Stimulated activated CD8-positive, alpha-beta memory T cell treated with anti-CD3 and anti-CD28 coated beads, Interleukin-7, amount 100 ng/mL, for 24 hours (primary cell): Measurements from ENCODE around the gene PRRT4.

Experiments used
- DNase-seq: peaks from one replicate; pipeline ENCODE4 v3.0.0-alpha.2; 2020; ENCODE audit warnings: low read depth

The PRRT4 gene

DNA sequence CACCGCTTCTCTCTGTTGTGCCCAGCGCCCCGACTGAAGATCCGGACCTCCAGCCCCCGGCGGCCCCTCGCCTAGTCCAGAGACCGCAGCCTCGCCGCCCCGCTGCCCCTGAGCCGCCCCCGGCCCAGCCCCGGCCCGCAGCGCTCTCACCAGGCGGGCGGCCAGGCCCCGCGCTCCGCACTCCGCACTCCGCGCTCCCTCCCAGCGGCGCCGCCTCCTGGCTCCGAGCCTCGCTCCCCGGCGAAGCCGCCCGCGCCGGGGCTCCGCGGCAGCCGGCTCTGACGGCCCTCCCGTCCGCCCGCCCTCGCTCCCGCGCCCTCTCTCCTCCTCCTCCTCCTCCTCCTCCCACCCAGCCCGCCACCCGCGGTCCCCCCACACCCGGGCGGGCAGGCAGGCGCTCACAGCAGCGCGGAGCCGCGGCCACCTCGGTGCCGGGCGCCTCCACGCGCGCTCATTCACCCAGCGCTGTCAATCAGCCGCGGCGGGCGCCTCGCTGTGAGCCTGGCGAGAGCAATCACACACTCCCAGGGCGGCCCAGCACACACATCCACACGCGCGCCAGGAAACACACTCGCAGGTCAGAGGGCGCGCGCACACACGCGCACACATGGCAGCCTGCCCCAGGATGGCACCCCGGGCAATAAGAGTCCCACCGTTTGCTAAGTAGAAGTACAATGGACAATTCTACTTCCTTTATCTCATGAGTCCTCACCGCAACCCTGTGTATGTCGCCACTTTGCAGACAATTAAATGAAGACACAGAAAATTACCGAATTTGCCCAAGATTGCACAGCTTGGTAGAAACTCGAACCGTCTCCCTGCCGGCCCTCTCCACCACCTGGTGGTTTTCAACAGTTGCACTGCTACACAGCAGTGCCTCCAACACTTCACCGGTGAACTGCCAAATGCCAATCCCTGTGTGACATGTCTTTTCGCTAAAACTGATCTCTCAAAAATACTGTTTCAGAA lies at the start of gene PRRT4:
Gene PRRT4 (minus strand): TSS at position 280 of the 969 bp plus-strand sequence.
- no peak for DNase-seq

DNA sequence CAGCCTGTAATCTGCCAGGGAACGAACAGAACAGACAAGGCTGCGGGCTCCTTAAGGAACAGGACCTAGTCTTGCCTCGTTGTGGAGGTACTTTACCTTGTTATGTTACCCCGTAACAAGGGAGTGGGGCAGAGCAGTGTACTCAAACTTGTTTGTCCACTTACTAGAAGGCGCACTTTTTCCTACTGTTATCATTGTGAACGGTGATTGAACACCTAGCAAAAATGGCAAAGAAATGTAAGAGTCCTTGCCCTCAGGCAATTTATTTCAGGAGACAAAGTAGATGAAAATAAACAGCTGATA lies 48.9 kb upstream of the PRRT4 start:
- DNase-seq = no peak

DNA sequence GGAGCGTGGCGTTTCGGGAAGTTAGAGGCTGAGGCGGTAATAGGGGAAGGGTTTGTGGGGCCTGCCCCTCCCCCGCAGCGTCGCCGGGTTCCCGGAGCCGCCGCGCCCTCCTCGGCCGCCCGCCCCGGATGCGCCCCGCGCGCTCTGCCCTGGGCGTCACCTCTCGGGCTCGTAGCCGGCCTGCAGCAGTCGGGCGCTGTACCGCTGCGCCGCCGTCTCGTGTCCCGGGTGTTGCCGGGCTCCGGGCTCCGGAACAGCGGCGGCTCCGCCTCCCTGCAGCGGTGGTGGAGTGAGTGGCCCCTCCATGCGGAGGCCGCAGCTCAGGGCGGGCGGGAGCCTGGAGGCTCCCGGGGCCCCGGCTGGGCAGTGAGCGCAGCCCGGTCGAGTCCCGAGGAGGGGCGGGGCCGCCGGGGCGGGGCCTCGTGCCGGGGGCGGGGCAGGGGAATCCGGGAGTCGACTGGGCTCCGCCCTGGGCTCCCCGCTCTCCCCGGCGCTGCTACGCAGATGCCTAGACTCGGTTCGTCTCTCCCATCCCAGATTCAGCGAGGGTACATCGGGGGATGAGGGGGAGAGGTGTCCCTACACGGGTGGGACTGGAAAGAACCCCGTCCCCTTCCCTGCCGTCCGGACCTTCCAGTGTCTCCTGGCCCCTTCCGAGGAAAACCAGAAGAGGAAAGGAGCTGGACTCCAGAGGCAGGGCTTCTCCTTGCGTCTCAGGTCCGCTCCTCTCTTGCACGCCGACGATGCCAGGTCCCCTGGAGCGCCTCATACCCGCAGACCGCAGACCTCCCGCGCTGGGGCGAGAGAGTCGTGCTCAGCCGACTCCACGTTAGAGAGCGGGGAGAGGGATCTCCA lies 48.3 kb upstream of the PRRT4 start, which contains the start of gene IMPDH1:
Gene IMPDH1 (minus strand): TSS at position 387 of the 855 bp plus-strand sequence. CDS start 81 bp downstream, at position 306.
- peak; percentile 80 for DNase-seq

DNA sequence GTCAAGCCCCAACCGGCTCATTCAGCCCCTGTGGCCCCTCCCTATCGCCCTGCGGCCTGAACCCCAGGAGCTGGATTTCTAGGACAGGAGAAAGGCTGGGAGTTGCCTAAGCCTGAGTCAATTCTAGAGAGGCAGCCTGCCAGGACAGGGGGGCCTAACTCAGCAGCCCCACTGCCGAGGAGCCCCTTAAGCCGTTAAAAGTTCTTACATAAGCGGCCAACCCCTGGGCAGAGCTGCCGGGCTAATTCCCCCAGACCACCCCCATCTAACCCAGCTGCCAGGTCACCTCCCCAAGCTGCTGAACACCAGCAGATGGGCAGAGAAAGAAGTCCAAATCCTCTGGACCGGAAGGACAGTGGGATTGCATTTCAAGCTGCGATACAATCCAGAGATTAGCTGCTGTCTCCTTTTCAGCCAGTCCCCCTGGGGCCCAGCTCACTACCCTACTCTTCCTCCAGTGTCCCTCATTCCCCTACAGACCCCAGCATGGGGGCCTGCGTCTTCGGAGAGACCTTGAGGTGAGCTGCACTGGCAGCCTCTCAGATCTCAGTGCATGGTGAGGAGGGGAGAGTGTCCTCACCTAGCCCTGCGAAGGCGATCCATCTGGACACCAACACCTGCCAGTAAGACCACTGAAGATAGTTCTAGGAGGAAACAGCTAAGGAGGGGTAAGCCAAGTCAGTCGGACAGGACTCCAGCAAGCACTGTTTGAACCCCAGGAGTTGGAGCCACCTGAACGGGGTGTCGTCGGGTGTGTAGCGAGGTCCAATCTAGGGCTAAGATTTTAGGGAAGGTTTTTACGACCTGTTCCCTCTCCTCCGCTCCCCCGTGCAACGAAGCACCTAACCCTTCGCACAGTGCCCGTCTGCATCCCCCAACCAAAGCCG lies 47.5 kb upstream of the PRRT4 start:
- no peak for DNase-seq

DNA sequence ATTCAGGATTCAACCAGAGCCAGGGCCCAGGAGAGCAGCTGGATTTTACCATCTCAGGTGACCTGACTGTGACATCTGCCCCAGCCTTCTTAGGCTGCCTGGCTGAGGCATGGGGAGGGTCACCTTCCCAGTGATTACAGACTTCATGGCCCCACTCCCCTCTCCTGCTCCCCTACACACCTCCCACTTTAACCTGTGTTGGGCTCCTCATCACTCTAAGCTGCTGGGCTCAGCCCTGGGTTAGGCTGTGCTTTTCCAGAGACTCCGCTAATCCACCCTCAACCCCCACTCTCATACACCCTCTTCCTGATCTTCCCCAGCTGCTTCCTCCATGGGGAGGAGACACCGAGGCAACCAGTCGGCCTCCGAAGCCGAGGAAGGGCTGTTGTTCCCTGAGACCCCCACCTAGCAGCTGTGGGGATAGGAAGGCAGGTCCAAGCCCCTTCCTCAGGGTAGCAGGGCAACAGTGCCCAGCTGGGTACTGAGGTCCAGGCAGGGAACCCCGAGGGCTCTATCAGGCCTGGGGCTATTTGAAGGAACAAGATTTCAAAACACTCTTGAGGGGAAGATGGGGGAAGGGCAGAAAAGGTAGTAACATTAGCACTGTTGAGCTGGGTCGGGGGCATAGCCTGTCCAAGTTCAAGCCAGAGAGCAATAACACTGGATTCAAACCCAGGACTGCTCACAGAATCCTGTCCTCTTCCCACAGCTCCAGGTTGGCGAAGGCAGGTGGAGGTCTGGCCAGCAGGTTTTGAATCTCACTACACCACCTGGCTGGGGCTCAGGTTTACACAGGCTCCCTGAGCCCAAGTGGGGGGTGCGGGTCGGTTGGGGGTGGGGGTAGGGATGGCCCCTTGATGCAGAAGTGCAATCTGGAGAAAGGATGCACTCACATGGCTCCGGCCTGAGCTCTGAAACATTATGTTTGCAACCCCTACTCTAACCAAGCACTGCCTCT lies 46.5 kb upstream of the PRRT4 start:
- DNase-seq = no peak

DNA sequence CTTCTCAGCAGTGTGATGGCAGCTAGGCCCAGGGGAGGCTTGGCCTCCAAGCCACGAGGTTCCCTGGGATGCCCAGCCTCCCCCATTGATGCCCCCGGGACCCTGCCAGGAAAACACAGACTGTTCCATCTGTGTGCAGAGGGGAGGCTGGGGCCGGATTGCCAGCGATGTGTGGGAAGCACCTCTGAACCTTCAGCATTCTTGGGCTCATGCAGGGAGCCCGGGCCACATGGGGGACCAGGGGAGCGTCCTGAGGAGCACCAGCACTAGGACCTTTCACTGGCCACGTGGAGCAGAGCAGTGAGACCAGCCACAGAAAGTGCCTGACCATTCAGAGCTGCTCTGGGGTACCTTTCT lies 45.7 kb upstream of the PRRT4 start:
- no peak for DNase-seq

DNA sequence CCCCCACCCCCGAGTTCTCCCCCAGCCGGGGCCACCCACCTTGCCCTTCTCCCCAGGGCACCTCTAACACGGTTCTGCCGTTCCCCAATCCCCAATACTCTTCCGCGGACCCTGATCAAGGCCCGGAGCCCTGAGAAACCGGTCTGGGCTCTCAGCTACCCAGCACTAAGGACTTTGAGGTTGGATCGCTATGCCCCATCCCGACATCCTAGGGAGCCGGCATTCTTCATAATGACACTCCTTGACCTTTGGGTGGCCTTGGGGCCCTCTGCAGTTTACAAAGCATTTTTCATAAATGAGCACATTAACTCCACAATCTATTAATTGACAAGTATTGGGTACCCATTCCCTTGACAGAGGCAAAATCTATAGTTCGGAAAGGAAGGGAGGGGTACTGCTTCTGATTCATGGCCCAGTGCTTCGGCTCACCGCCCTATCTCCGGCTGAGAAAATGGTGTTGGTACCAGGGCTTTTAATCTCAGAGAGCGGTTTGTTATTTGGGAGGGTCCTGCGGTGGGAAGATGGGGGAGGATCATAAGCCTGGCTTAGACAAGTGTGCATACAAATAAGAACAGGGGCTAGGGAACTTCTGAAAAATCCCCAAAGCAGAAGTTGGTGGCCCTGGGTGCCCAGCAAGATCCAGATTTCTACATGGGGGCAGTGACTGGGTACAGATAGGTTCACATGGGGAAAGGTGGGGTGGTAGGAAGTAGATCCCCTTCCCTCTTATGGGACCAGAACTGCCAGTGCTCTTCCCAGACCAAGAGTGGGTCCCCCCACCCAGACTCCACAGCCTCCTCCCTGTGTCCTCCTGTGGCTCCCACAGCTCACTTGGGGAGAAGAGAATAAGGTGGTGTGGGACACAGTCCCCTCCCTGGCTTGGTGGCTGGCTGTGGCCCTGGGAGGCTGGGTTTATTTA lies 45.1 kb upstream of the PRRT4 start:
- no peak for DNase-seq

DNA sequence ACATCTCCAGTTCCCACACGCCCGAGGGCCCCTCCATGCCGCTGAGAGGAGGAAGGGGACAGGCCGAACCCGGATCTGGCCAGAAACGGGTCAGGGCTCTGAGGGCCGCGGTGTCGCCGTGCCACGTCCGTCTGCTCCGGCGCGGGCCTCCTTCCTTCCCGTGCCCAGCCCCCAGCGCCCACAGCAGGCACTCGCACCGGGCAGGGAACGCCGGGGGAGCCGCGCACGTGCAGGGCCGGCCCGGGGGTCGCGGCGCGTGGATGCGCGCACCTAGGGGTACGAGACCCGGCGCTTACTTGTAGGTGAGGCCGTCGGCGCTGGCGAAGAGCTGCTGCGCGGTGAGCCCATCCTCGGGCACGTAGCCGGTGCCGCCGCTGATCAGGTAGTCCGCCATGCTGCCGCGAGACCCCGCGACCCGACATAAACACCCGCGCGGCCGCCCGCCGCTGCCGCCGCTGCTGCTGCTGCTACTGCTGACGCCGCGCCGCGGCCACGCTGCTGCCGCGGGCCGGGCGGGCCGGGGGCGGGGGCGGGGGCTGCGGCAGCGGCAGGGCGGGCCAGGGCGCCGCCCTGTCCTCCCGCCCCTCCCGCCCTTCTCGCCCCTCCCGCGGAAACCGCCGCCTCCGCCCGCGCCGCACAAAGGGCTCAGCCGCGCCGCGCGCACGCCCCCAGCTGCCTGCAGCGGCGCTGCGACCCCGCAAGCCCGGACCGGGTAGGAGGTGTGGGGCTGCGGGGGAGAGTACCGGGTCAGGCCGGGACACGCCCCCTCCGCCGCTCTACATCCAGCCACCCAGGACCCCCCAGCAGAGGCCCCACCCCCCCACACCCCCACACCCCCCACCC lies 44.2 kb upstream of the PRRT4 start:
- peak; percentile 20 for DNase-seq

DNA sequence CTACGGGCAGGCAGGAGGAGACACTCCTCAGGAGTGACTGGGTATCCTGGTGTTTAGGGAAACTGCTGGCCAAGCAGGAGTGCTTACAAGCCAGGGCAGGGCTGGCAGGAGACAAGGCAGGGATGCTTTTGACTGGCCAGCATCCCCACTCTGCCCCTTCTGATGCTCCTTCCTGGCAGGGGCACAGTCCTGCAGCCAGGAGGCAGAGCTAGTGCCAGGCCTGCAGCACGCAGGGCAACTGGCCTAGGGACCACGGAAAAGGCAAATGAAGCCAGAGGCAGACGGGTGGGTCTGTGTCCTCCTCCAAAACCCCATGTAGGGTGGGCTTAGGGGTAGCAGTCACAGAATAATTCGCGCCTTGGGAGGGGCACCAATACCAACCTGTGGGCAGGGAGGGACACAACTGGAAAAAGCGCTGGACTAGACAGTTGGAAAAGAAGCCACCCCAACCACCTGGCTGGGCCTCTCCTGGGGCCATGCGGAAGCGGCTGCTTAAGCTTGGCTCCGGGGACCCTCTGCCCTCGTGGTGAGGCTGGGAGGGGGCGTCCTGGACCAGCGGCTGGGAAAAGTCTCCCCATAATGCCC lies 43.5 kb upstream of the PRRT4 start:
- DNase-seq = no peak

DNA sequence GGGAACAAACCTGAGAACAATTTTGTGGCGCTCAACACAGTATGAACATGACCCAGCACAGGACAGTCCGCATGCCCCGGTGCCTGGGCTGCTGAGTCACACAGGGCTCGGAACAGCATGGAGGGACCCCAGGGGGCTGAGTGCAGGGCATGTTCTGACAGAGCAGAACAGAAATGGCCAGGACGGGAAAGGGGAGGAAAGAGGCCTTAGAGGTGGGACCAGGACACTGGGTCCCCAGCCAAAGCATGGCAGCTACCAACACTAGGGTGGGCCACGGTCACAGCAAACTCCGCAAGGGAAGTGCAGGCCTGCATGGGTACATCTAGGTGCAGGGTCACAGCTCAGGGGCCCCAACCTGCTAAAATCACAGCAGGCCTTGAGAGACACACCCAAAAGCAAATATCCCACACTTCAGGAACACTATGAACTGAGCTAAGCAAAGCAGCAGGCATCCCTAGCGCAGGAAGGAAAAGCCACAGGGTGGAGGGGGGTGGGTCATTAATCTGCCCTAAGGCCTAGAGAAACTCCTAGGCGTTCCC lies 42.7 kb upstream of the PRRT4 start:
- DNase-seq = no peak

DNA sequence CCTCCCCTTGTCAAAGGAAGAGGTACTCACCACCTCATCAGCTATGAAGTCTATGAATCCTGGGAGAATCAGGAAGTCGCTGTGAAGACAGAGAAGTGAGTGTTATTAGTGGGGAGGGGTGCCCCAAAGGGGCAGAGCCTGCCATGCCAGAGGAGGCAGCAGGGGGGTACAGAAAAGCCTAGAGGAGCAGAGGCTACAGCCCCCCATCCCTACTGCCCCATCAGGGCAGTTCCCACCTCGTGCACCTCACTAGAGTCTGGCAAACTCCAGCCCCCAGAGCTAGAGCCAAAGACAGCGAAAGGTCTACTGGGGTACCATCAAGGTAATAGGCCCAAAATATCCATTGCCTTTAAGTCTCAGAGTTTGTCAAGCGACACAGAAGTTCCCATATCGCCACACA lies 42.2 kb upstream of the PRRT4 start:
- no peak for DNase-seq

- no peak for DNase-seq
Observed at GRCh38 chr7:128402356-128402755, 40.9 kb upstream of the PRRT4 start.

- DNase-seq = no peak
Observed at GRCh38 chr7:128400566-128400965, 39.1 kb upstream of the PRRT4 start.

- DNase-seq = no peak
Observed at GRCh38 chr7:128399991-128400390, 38.5 kb upstream of the PRRT4 start.

- DNase-seq = no peak
Observed at GRCh38 chr7:128398841-128399135, 37.3 kb upstream of the PRRT4 start.

DNA sequence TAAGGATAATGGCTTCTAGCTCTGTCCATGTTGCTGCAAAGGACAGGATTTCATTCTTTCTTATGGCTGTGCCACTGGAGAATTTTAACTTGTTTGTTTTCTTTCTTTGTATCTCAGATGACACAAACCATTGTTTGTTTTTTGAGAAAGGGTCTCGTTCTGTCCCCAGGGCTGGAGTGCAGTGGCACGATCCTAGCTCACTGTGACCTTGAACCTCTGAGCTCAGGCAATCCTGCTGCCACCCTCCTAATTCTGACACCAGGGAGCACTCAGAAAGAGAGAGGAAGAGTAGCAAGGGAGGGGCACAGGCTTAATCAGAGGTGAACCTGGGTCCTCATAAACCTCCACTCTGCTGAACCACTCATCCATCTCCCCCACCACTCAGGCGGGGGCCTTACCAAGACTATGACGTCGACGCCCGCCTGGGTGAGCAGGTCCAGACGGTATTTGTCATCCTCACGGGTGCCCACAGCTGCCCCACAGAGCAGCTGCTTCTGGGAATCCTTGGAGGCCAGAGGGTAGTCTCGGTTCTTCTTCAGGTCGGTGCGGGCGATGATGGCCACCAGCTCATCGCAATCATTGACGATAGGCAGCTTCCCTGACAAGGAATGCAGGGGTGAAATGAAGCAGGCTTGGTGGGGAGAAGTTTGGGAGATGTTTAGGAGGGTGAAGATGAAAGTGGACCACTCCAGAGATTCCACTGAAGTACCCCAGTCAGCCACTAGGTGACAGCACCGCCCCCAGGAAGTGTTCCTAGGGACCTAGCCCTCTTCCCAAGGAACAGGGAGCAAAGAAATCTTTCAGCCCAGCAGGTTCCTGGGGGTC lies 36.7 kb upstream of the PRRT4 start:
- DNase-seq = no peak

GRCh38 chr7:128396357-128396756 lies 34.9 kb upstream of the PRRT4 start:
- DNase-seq = no peak

DNA sequence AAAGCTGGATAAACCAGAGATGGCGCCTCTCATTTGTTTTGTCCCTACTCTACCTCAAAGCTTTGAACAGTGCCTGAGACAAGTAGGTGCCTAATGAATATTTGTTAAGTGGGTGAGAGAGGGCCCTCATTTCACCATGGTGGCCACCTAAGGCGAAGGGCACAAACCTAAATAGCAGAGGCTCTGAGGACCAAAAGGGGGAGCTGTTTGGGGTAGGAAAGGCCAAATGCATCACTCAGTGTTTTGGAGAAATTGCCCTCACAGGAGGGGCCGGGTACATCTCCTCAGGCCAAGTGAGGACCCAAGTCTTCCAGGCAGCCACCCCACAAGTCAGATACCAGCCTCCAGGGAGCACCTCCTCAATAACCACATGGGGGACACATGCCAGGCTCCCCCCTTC lies 34.3 kb upstream of the PRRT4 start:
- DNase-seq = no peak
